Measurements from ENCODE around the gene SLC26A11.

Gene SLC26A11

DNA sequence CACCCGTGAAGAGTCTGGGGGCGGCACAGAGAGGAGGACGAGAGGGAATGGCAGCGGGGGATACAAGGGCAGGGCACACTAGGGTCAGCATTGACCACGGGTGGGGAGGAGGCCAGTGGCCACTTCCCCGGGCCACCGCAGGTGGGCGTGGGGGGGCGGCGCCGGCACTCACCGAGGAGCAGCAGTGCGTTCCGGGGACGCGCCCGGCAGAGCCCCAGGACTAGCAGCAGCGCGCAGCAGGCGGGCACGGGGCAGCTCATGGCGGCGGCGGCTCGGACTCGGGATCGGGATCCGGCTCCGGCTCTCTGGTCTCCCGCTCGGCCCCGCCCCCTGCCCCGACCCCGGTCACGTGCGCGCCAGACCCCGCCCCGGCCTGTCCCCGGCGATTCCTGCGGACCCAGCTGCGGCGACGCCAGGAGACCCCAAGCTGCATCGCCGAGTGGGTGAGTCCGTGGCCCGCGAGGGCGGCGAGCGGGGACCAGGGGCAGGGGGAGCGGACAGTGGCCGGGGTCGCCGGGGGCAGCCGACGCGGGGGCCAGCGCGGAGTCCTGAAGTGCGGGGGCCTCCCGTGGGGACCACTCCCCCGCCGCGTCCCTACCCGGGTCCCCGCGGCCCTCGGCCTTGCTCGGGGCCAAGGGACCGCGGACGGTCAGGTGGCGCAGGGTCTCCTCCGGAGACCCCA is at the start of gene SLC26A11, which contains the start of gene SGSH:
TSS of gene SLC26A11 (plus strand) at position 374 of the 682 bp plus-strand sequence. CDS start 1,134 bp downstream, outside the sequence.
TSS of gene SGSH (minus strand) at position 280 of the 682 bp plus-strand sequence. CDS start at position 260, 20 bp downstream.
- peak; percentile 58 for DNase-seq

DNA sequence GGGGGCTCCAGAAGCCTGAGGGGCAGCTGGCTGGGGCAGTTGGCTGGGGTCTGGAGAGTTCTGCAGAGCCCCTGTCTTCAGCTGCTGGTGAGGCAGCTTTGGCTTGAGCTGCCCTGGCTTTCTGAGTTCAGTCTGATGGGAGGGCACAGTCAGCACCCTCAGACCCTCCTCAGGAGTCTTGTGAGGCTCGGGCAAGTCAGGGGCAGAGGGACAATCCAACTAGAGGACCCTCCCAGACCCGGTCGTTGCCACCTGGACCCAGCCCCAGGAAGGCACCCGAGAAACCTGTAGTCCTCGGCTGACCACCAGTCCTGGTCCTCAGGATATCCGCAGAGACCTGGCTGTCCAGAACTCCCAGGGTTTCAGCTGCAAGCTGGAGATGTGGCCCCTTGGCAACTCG is 48.5 kb upstream of the SLC26A11 start:
- DNase-seq: no peak

DNA sequence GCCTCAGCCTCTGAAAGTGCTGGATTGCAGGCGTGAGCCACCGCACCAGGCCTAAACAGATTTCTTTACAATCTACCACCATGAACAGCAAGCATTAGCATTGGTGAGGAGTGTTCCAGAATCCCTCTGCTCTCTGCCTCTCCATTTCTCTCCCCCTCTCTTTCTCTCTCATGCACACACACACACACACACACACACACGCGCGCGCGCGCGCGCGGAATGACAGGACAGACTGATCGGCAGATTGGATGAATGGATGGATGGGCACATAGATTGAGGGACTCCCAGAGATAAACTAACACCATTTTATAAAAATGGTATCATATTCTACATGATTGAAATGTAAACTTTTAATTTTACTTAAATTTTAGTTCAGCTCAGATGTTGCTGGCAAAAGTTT is 47.1 kb upstream of the SLC26A11 start:
- no peak for DNase-seq

DNA sequence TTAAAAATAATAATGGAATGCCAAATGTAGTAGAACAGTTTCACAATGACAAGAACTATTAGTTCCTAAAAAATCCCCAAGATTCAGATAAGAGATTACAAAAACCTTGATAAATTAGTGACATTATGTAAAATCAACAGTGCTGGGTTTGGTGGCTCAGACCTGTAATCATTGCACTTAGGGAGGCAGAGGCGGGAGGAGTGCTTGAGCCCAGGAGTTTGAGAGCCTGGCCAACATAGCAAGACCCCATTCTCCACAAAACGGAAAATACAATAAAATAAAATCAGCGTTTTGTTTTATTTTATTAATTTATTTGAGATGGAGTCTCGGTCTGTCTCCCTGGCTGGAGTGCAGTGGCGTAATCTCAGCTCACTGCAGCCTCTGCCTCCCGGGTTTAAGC is 46.3 kb upstream of the SLC26A11 start:
- no peak for DNase-seq

DNA sequence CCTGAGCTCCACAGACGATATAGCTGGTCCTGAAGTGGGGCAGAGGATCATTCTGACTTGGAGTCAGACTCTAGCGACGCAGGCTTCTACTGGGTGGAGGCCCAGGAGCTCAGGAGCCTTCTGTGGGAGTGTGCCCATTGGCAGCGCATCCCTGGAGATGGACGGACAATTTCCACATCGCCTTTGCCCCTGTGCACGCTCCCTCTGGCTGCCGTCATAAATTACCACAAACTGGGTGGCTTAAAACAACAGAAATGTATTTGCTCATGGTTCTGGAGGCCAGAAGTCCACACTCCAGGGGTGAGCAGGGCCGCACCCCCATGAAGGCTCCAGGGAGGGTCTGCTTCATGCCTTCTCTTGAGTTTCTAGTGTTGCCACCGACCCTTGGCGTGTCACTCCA is 43.5 kb upstream of the SLC26A11 start:
- no peak for DNase-seq

DNA sequence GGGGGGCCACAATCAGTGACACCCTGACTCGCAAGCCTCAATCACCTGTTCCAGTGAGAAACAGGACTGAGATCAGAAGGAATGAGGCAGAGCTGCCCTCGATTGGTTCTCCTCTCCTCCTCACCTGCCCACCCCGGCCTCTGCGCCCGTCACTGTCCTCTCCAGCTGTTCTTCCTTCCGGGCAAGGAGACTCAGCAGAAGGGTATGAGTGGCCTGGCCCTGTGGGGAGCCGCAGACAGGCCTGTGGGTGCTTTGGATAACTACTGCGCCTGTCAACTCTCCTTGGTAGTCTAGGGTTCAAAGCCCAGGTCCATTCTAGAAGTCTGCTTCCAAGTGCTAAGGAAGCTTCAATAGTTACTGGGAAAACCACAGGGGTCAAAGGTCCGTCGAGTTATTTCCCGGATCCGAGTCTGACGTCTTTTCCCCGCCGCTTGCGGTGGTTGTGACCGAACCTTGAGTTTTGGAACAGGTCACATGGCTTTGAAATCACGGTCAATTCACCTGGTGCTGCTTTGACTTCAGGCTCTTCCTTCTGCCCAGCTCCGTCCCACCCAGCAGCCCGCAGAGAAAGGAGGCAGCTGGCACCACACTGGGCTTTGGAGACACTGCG is 42.1 kb upstream of the SLC26A11 start:
- DNase-seq: no peak

DNA sequence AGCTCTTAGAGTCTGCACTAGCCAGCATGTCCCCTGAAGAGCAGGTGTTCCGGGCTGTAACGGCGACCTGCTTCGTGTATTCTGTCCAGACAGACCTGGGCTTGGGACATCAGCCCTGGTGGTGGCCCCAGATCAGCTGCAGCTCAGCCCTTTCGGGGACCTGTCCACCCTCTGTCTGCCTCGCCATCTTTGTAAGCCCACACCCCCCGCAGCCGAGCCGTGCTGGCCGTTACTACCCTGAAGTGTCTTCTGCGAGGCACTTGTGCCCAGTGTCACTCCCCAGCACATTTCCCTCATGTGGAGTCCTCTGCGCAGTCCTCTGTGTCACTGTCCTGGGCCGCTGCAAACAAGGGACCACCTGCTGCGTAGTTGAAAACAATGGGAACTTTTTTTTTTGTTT is 40.0 kb upstream of the SLC26A11 start:
- DNase-seq: no peak

DNA sequence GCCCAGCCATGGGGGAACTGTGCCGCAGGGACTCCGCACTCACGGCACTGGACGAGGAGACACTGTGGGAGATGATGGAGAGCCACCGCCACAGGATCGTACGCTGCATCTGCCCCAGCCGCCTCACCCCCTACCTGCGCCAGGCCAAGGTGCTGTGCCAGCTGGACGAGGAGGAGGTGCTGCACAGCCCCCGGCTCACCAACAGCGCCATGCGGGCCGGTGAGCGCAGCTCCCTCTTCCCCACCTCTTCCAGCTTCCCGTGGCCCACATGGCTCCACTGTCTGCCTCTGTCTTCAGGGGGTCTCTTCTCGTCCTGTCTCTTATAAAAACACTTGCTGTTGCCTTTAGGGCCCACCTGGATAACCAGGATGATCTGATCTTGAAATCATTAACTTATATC is 38.8 kb upstream of the SLC26A11 start:
- DNase-seq: no peak

DNA sequence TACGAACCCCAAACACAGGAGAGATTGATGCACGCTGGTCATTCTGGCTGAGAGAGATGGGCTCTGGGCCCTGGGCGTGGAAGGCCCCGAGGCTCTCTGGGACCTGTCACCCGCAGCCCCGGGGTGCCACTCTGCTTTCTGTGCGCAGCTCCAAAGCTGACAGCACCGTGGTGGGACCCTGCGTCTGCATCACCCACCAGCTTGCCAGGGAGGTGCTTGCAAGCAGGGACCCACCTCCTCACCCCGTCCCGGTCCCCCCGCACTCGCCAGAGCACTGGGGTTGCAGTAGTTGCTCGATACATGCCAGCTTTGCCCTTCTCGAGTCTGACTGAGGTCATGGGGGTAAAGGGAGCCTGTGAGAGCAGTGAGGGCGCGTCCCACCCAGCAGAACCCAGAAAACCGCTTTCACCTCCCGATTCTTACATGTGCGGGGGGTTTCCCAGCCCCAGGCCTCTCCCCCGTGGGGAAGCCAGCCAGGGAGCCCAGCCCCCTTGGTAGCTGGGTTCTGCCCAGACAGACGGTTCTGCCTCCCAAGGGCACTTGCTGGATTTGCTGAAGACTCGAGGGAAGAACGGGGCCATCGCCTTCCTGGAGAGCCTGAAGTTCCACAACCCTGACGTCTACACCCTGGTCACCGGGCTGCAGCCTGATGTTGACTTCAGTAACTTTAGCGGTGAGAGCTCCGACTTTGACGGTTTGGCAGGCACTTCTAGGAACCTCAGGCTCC is 37.9 kb upstream of the SLC26A11 start:
- DNase-seq: no peak

DNA sequence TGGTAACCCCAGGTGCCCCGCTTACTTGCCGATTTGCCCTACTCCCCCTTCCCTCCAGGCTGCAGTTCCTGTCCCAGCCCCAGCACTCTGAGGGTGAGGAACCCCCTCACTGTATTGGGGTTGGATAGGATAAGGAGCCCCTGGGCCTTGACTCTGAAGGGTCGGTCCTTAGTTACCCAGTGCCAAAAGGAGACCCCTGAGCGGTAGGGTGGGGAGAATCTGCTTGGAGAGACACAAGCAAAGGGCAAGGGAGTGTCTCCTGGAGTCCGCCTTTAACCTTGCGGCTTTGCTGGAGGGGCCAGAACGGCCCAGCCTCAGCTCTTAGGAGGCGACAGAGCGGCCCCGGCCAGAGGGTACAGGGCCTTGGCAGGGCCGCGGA is 37.4 kb upstream of the SLC26A11 start:
- no peak for DNase-seq

DNA sequence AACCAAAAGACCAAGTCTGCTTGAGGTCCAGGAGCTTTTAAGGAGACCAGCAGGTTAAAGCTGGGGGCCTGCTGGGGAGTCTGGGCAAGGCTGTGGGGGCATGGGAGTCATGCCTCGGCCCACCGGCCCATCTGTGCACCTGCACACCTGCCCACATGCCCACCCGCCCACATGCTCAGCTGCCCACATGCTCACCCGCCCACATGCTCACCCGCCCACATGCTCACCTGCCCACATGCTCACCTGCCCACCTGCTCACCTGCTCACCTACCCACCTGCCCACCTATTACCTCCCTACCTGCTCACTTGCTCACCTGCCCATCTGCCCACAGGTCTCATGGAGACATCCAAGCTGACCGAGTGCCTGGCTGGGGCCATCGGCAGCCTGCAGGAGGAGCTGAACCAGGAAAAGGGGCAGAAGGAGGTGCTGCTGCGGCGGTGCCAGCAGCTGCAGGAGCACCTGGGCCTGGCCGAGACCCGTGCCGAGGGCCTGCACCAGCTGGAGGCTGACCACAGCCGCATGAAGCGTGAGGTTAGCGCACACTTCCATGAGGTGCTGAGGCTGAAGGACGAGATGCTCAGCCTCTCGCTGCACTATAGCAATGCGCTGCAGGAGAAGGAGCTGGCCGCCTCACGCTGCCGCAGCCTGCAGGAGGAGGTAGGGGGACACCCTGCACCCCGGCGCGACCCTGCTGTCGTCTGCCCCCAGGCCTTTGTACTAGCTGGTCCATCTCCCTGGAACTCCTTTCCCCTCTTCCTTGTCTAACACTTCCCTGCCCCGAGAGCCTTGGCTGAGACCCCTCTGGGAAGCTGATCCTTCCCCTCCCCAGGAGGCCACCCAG is 36.4 kb upstream of the SLC26A11 start:
- DNase-seq: no peak

DNA sequence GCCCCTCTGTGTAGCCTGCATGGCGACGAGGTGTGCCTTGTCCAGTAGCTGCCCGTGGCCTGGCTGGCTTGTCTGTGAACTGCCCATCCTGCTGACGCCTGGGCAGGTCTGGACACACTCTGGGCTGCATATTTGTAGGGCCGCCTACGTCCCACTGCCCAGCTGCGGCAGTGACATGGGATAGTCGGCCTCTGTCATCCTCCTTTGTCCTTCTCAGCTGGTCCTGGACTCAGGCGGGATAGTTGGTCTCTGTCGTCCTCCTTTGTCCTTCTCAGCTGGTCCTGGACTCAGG is 35.9 kb upstream of the SLC26A11 start:
- no peak for DNase-seq

DNA sequence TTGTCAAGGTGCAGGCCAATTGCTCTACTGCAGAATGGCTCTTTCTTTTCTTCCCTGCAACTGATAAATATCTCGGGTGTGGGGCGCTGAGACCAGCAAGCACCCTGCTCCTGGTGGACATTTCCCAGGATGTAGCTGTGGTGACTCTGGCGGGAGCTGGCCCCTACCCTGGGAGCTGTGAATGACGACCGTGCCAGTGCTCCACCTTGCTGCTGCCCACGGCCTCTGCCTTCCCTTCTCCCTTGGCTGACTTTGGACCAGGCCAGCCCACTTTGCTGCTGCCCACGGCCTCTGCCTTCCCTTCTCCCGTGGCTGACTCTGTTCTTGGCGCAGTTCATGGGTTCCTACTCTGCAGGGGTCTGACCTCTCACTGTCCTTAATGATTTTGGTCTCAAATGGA is 34.3 kb upstream of the SLC26A11 start:
- no peak for DNase-seq

DNA sequence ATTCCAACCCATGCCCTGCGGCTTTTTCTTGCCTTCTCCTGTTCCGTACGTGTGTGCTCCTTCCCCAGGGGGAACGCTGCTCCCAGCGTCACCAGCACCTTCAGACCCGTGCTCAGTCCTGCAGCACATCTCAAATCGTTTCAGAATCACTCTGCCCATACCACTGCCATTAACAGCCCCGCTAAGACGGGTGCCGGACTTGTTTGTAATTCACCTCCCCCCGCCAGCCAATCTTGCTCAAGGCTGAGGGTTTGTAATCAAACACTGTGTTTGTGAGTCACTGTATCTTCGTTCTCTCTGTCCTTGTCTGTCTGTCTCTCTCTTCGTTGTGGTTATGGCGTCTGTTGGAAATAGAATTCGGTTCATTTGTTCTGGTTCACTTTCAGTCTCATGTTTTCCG is 33.1 kb upstream of the SLC26A11 start:
- DNase-seq: no peak

DNA sequence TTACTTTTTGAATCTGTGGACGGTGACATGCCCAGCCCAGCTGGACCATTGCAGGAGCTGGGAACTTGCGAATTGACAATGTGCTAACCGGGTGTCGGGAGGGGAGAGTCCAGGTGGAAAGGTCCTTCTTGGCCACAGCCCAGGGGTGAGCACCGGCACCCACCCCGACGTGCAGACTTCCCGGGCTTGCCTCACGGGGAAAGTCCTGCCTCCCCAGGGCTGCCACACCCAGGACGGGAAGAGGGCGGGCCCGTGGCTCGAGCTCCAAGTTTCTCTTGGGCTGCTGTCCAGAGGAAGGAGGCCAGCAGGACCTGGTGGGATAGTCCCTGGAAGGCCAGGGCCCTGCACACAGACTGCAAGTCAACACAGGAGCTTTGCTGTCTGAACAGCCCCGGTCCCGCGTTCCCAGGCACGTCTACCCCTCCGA is 32.7 kb upstream of the SLC26A11 start:
- no peak for DNase-seq

DNA sequence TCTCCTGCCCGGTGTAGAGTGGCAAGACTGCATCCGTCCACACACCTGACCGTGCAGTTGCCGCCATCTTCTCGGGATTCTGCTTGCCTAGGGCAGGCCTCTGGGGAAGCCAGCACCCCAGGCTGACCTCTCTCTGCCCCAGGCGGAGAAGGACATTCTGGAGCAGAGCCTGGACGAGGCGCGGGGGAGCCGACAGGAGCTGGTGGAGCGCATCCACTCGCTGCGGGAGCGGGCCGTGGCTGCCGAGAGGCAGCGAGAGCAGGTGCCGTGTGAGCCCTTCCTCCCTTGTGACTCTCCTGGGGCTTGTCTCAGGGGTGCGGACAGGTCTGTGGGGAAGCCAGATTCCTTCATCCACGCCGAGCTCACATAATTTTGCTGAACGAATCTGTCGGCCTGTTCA is 30.6 kb upstream of the SLC26A11 start:
- DNase-seq: no peak

DNA sequence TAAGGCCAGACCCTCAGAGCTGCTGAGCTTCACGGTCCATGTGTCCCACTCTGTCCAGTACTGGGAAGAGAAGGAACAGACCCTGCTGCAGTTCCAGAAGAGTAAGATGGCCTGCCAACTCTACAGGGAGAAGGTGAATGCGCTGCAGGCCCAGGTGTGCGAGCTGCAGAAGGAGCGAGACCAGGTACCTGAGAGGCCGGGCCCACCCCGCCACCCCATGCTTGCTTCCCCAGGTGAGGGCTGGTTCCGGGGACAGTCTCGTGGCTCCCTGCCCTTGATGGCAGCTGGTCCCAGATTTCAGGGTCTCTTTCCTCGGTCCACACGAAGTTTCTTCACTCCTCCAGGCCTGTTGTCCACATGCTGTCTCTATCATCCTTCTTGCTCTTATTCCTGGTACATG is 29.5 kb upstream of the SLC26A11 start:
- no peak for DNase-seq

DNA sequence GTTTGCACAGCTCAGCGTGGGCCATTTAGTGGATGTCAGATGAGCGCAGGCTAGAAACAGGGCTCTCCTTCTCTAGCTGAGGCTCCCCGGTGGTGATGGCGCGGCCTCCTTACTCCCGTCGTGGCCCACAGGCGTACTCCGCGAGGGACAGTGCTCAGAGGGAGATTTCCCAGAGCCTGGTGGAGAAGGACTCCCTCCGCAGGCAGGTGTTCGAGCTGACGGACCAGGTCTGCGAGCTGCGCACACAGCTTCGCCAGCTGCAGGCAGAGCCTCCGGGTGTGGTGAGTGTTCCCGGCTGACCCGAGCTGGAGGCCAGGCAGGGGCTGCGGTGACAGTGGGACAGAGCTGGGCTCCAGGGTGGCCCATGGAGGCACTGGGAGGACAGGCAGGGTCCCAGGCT is 29.0 kb upstream of the SLC26A11 start:
- DNase-seq: no peak

DNA sequence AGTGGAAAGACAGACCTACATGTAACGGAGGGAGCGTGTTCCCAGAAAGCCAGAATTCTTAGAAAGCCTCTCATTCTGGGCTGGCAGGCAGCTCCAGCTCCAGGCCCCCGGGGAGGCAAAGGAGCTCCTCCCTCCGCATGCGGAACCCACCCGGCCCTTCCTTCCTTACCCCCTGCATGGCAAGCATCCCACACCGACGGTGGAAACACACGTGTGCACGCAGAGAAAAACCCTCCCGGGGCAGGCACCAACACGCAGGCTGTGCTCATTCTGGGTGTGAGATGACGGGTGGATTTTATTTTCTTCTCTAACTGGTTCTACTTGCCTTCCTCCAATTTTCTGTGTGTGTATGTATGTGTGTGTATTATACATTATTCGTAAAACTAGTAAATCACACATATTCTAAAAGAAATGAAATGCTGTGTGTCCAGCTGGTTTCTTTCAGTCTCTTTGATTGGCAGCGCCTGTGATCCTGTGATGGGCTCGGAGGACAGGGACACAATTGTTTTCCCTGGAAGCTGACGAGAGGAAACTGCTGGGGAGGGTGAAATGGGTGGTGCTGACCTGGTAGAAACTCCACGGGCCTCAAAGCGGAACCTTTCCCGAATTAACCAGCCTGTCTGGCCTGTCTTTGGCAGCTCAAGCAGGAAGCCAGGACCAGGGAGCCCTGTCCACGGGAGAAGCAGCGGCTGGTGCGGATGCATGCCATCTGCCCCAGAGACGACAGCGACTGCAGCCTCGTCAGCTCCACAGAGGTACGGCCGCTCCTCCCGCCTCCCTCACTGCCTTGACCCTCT is 28.2 kb upstream of the SLC26A11 start:
- no peak for DNase-seq

DNA sequence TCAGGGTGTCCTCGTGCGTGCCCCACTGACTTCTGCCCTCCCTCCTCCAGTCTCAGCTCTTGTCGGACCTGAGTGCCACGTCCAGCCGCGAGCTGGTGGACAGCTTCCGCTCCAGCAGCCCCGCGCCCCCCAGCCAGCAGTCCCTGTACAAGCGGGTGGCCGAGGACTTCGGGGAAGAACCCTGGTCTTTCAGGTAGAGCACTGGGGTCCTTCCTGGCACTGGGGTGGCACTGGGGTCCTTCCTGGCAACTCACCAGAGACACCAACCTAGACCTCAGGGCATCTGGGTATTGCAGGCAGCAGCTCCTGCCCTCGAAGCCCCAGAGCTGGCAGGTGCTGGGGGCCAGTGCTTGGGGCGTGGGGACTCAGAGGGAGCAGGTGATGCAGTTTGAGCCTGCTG is 25.1 kb upstream of the SLC26A11 start:
- no peak for DNase-seq

DNA sequence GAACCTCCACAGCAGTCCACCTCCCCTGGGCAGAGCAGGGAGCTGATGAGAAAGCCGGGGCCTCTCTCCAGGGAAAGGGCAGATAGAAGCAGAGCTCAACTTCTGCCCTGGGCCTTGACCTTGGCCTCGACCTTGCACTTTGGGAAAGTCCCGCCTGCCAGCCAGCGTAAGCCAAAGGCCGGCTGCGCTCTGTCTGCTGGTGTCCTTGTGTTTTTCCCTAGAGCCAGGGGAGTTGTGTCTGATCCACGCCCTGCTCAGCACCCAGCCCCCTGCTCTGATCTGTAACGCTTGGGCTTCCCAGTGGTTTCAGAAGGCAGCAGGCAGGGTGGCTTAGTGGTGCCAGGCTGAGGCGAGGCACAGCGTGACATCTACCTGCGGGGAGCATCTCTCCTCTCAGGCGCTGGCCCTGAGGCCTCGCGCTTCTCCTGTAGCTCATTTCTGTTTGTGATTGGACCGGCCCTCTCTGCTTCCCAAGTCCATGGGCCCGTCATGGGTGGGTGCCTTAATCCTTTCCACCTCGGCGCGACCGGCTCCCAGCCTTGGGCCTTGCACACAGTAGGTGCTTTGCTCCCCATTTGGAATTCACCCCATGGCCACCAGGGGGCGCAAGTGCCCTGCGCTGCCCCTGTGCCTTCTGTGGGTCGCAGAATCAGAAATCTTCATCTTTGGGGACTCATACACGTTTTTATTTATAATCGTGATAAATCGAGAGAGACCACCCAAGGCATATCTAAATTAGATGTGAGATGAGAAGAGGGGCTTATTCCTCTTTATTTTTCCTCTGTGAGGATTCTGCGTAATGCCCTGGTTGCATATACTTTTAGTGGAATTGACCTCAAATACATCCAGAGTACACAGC is 24.3 kb upstream of the SLC26A11 start:
- DNase-seq: peak; percentile 47

DNA sequence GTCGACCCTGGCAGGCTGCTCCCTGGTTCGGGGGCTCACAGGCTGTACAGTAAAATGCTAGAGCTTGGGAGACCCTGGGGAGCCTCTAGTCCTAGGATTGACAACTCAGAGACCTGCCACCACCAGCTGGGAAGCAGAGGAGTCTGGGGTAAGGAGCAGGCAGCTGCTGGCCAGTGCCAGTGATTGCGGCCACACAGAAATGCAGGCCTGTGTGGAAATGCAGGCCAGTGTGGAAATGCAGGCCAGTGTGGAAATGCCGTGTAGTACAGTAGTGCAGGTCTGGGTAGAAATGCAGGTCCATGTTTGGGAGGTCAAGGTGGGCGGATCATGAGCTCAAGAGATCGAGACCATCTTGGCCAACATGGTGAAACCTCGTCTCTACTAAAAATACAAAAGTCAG is 23.6 kb upstream of the SLC26A11 start:
- no peak for DNase-seq
